Neuronal stem cell (in vitro differentiated cells): ENCODE data around the gene PRR29.

Experiments
- DNase-seq: peaks from one replicate; pipeline ENCODE4 v3.0.0-alpha.2; 2013; ENCODE audit warnings: low spot score
- H2AFZ ChIP-seq: one replicate; pipeline ENCODE4 v1.6.1; 2013; ENCODE audit warnings: mild to moderate bottlenecking, low read length, inconsistent platforms
- H2AK5ac ChIP-seq: 2 replicates; pipeline ENCODE4 v1.6.1; 2013; ENCODE audit warnings: low read depth, mild to moderate bottlenecking, inconsistent platforms, low read length, moderate library complexity, mixed read lengths
- H2BK120ac ChIP-seq: 2 replicates; pipeline ENCODE4 v1.6.1; 2013; ENCODE audit warnings: low read depth, mild to moderate bottlenecking, inconsistent platforms, low read length, moderate library complexity, mixed read lengths
- H2BK12ac ChIP-seq: one replicate; pipeline ENCODE4 v1.6.1; 2013; ENCODE audit warnings: low read length, inconsistent platforms
- H2BK15ac ChIP-seq: 2 replicates; pipeline ENCODE4 v1.6.1; 2013; ENCODE audit warnings: mild to moderate bottlenecking, low read length, inconsistent platforms, mixed read lengths
- H2BK5ac ChIP-seq: one replicate; pipeline ENCODE4 v1.6.1; 2013; ENCODE audit warnings: inconsistent platforms, mild to moderate bottlenecking, low read length, moderate library complexity
- H3K14ac ChIP-seq: one replicate; pipeline ENCODE4 v1.6.1; 2013; ENCODE audit warnings: low read length, inconsistent platforms
- H3K18ac ChIP-seq: 2 replicates; pipeline ENCODE4 v1.6.1; 2013; ENCODE audit warnings: low read length, inconsistent platforms
- H3K23ac ChIP-seq: 2 replicates; pipeline ENCODE4 v1.6.1; 2013; ENCODE audit warnings: low read depth, mild to moderate bottlenecking, mixed read lengths, low read length, inconsistent platforms; ENCODE audit not compliant: poor library complexity
- H3K27ac ChIP-seq: replicated peaks from 3 replicates; pipeline ENCODE4 v1.5.1; 2013; ENCODE audit warnings: low read length, inconsistent platforms
- H3K27me3 ChIP-seq, 3 experiments: 2 replicates each; pipeline ENCODE4 v1.6.1; 2013; ENCODE audit warnings: low read length in 3 of 3, mild to moderate bottlenecking in 2 of 3, inconsistent platforms in 1 of 3, low read depth in 1 of 3, mixed read lengths in 1 of 3, moderate library complexity in 1 of 3; ENCODE audit not compliant: control insufficient read depth in 3 of 3, insufficient read depth in 3 of 3
- H3K36me3 ChIP-seq, 2 donors: replicated peaks in 1 of 2; 2 replicates each; pipeline ENCODE4 v1.6.1; 2013; ENCODE audit warnings: low read length in 2 of 2; ENCODE audit not compliant: control insufficient read depth in 2 of 2, insufficient read depth in 2 of 2
- H3K4ac ChIP-seq: 2 replicates; pipeline ENCODE4 v1.6.1; 2013; ENCODE audit warnings: inconsistent platforms, mild to moderate bottlenecking, low read length, moderate library complexity
- H3K4me1 ChIP-seq, 2 donors: 1 replicate in 1 of 2; 2 replicates in 1 of 2; pipeline ENCODE4 v1.6.1; 2013; ENCODE audit warnings: low read length in 2 of 2, low read depth in 1 of 2; ENCODE audit not compliant: control insufficient read depth in 2 of 2, insufficient read depth in 1 of 2
- H3K4me2 ChIP-seq: one replicate; pipeline ENCODE4 v1.6.1; 2013; ENCODE audit warnings: mild to moderate bottlenecking, low read length, inconsistent platforms; ENCODE audit not compliant: insufficient read depth, poor library complexity, severe bottlenecking
- H3K4me3 ChIP-seq, 2 donors: 2 replicates each; pipeline ENCODE4 v1.5.1; 2013; ENCODE audit warnings: low read length in 2 of 2, mild to moderate bottlenecking in 2 of 2, inconsistent platforms in 1 of 2, moderate library complexity in 1 of 2
- H3K79me1 ChIP-seq: one replicate; pipeline ENCODE4 v1.6.1; 2013; ENCODE audit warnings: low read depth, mild to moderate bottlenecking, inconsistent platforms, low read length, moderate library complexity
- H3K9ac ChIP-seq: one replicate; pipeline ENCODE4 v1.6.1; 2013; ENCODE audit warnings: mild to moderate bottlenecking, low read depth, low read length, inconsistent platforms; ENCODE audit not compliant: poor library complexity
- H3K9me3 ChIP-seq, 2 donors: replicated peaks in 1 of 2; 2 replicates each; pipeline versions ENCODE3 to v1.6.1; 2013; ENCODE audit warnings: low read length in 2 of 2, mild to moderate bottlenecking in 2 of 2, inconsistent platforms in 1 of 2, low read depth in 1 of 2, mixed read lengths in 1 of 2, moderate library complexity in 1 of 2; ENCODE audit not compliant: control insufficient read depth in 2 of 2, insufficient read depth in 1 of 2
- H4K8ac ChIP-seq: one replicate; pipeline ENCODE4 v1.6.1; 2013; ENCODE audit warnings: low read depth, mild to moderate bottlenecking, inconsistent platforms, low read length, moderate library complexity
- H4K91ac ChIP-seq: one replicate; pipeline ENCODE4 v1.6.1; 2013; ENCODE audit warnings: low read length, low read depth, mild to moderate bottlenecking, inconsistent platforms; ENCODE audit not compliant: poor library complexity
- WGBS, 2 donors: extraction: QIAGEN DNeasy Blood & Tissue Kit; methylation state at CpG; one replicate each; pipeline ENCODE4 v1.1.7; 2013; ENCODE audit warnings: missing lambda C conversion rate in 2 of 2, mixed read lengths in 1 of 2; ENCODE audit not compliant: insufficient read length in 2 of 2, insufficient replicate concordance in 1 of 2; ENCODE audit errors: extremely low coverage in 2 of 2; 5-methylcytosine and 5-hydroxymethylcytosine counted together

PRR29 gene

GRCh38 chr17:64038331-64039105 is 40.4 kb downstream of the PRR29 start:
- H3K18ac ChIP-seq = peak overlapping the region; percentile 18
- H2AK5ac ChIP-seq = no peak overlapping the region
- no peaks in the 10 kb centered on the region for H3K27me3 ChIP-seq
- H3K79me1 ChIP-seq = no peaks in the 10 kb centered on the region
- H3K4ac ChIP-seq = no peak overlapping the region
- no peak for DNase-seq
- no peak overlapping the region for H2BK12ac ChIP-seq
- H2AFZ ChIP-seq = no peak overlapping the region
- H4K91ac ChIP-seq = no peak overlapping the region
- no peak overlapping the region for H3K14ac ChIP-seq
- no peak overlapping the region for H3K23ac ChIP-seq
- no peak overlapping the region for H3K4me2 ChIP-seq
- peak overlapping the region in 1 of 2 donors; percentile 48 for H3K4me3 ChIP-seq
- no peak overlapping the region for H3K27ac ChIP-seq
- no peak overlapping the region for H2BK120ac ChIP-seq
- WGBS, 2 donors = no CpG with 5 or more reads among the region's 16 CpGs
- H3K9ac ChIP-seq = no peak overlapping the region
- H3K36me3 ChIP-seq = peaks cover 0 to 4% of the 10 kb centered on the region in 2 donors
- H2BK5ac ChIP-seq = no peak overlapping the region
- peaks cover 0 to 5% of the 10 kb centered on the region in 2 donors for H3K4me1 ChIP-seq
- H4K8ac ChIP-seq = no peak overlapping the region
- no peaks in the 10 kb centered on the region for H3K9me3 ChIP-seq
- H2BK15ac ChIP-seq = no peak overlapping the region

DNA sequence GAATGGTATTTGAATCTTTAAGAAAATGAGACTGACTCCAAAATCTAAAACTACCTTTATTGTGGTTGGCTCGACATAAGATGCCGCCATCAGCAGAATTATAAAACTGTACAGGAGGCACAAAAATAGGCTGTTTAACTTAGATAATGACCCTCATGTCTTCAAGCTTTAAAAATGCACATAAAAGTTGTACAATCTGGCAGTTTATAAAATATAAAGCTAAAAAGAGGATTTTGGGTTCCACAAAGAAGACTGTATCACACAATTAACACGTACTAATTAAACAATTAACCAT is 40.9 kb downstream of the PRR29 start:
- no peak overlapping the region for H2BK15ac ChIP-seq
- no CpG with 5 or more reads among the region's 3 CpGs for WGBS, 2 donors

DNA sequence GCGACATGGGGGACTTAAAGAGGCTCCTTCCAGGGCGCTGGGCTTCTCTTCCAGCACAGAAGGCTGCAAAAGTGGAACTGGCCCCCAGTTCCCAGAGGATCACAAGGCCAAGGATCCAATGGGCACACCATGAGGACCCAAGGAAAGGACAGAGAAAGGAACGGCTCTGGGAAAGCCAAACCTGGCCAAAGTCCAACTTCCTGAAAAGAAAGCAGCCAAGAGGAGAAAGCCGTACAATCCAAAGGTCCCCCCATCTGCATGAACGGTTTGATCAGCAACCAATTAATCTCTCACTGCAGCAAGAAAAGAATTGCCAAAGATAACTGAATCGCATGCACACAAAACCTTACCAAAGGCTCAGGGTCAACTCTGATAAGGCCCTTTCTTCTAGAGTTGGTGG is 42.1 kb downstream of the PRR29 start:
- Histone ChIP-seq H2AFZ (no peak overlapping the region), H3K27ac (no peak overlapping the region), H2BK12ac (no peak overlapping the region), H3K4me1 (peaks cover 0 to 5% of the 10 kb centered on the region in 2 donors), H3K9ac (no peak overlapping the region), H3K4me2 (no peak overlapping the region), H3K23ac (no peak overlapping the region), H3K18ac (no peak overlapping the region), H3K79me1 (no peaks in the 10 kb centered on the region), H2BK120ac (no peak overlapping the region), H3K14ac (no peak overlapping the region), H3K4me3 (no peak overlapping the region), H3K27me3 (no peaks in the 10 kb centered on the region), H2AK5ac (no peak overlapping the region), H2BK5ac (no peak overlapping the region), H3K4ac (no peak overlapping the region), H4K8ac (no peak overlapping the region), H2BK15ac (no peak overlapping the region), H3K36me3 (peaks cover 0 to 19% of the 10 kb centered on the region in 2 donors), H3K9me3 (no peaks in the 10 kb centered on the region), H4K91ac (no peak overlapping the region)
- no peak for DNase-seq
- WGBS, 2 donors = no CpG with 5 or more reads among the region's 6 CpGs

More for the DNA sequence above, 40.9 kb downstream of the PRR29 start:
- peaks cover 0 to 9% of the 10 kb centered on the region in 2 donors for H3K36me3 ChIP-seq
- H3K27ac ChIP-seq = no peak overlapping the region
- H3K4me3 ChIP-seq = no peak overlapping the region
- H3K14ac ChIP-seq = no peak overlapping the region
- H2BK5ac ChIP-seq = no peak overlapping the region
- H3K9ac ChIP-seq = no peak overlapping the region
- no peaks in the 10 kb centered on the region for H3K27me3 ChIP-seq
- H2BK120ac ChIP-seq = no peak overlapping the region
- H3K9me3 ChIP-seq = no peaks in the 10 kb centered on the region
- no peaks in the 10 kb centered on the region for H3K79me1 ChIP-seq
- H2BK12ac ChIP-seq = no peak overlapping the region
- no peak overlapping the region for H3K23ac ChIP-seq
- H2AK5ac ChIP-seq = no peak overlapping the region
- DNase-seq = no peak
- no peak overlapping the region for H3K4ac ChIP-seq
- H3K4me2 ChIP-seq = no peak overlapping the region
- no peak overlapping the region for H2AFZ ChIP-seq
- no peak overlapping the region for H3K18ac ChIP-seq
- H4K91ac ChIP-seq = no peak overlapping the region
- H4K8ac ChIP-seq = no peak overlapping the region
- peaks cover 0 to 5% of the 10 kb centered on the region in 2 donors for H3K4me1 ChIP-seq

DNA sequence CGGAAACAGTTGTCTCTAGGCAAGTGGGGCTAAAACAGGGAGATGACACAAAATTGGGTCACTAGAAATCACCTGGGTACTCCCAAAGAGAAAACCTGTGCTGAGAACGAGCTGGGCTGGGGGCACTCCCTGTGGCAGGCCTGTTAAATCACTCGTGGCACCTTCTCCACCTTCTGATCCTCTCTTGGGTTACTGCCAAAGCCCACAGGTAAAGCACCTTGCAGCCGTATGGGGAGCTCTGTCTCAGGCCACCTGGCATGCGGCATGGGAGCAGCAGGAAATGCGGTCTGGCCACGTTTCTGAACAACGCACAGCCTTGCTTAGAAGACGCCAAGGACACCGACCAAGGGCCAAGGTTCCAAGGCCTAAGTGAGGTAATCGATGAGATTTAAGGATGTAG is 43.8 kb downstream of the PRR29 start:
- H3K9ac ChIP-seq = no peak overlapping the region
- H3K79me1 ChIP-seq = no peaks in the 10 kb centered on the region
- H2AFZ ChIP-seq = no peak overlapping the region
- no peaks in the 10 kb centered on the region for H3K9me3 ChIP-seq
- no peak for DNase-seq
- no CpG with 5 or more reads among the region's 11 CpGs for WGBS, 2 donors
- no peak overlapping the region for H3K4me2 ChIP-seq
- no peak overlapping the region for H3K14ac ChIP-seq
- no peak overlapping the region for H3K18ac ChIP-seq
- H2BK15ac ChIP-seq = no peak overlapping the region
- no peak overlapping the region for H3K27ac ChIP-seq
- no peak overlapping the region for H4K8ac ChIP-seq
- peaks cover 0 to 29% of the 10 kb centered on the region in 2 donors for H3K36me3 ChIP-seq
- H3K23ac ChIP-seq = no peak overlapping the region
- H2BK120ac ChIP-seq = no peak overlapping the region
- no peak overlapping the region for H4K91ac ChIP-seq
- H3K4ac ChIP-seq = no peak overlapping the region
- no peak overlapping the region for H2BK5ac ChIP-seq
- no peak overlapping the region for H2AK5ac ChIP-seq
- H3K4me1 ChIP-seq = peaks cover 0 to 2% of the 10 kb centered on the region in 2 donors
- H3K27me3 ChIP-seq = no peaks in the 10 kb centered on the region
- H3K4me3 ChIP-seq = no peak overlapping the region
- no peak overlapping the region for H2BK12ac ChIP-seq
